ENCODE data around the gene EVC2. TPM values are rescaled to one million over a fixed set of nuclear protein-coding genes. Genes with fewer than 3 reads are reported as not detected.

EVC2 gene
- total RNA-seq, 1 donor from 2014 or later = 1.2 TPM

DNA sequence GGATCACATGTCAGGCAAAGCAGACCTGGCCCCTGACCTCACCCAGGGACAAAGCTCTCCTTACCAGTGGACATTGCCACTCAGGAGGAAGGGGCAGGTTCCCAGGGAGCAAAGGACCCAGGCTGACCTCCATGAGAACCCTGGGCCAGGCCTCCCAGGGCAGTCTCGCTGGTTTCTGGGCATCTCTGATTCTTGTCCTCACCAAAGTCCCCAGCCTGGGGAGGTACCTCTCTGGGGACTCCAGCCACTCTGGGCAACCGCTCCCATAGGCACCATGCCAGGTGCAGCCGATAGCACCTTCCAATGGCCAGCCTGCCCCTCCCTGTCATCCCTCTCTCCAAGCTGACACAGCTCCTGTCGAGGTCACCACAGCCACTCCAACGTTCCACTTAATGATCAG lies 7.9 kb downstream of the EVC2 start:
- ATAC-seq = peak; percentile 15
- DNase-seq (ENCODE audit: missing footprints) = no peak
- intact Hi-C loops (cut with DNase I) = no loop called here

DNA sequence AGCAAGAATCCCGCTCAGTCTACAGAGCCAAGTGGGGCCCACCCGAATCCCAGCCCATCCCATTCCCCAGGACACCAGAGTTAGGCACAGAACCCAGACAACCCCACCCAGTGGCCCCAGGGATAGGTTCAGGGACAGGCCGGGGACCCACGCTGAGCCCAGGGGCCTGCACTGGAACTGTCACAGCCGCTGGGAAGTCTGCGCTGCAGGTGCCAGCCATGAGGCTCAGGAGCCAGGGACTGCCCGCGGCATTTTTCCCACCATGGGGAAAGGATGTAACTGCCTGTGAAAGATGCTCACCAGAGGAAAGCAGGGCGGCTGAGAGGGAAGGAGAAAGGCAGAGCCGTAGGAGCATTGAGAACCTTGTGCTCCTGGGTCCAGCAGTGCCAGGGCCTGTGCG lies 12.0 kb downstream of the EVC2 start:
- intact Hi-C loops (cut with DNase I) = no loop called here
- ATAC-seq (no peak), DNase-seq (ENCODE audit: missing footprints) (no peak)

DNA sequence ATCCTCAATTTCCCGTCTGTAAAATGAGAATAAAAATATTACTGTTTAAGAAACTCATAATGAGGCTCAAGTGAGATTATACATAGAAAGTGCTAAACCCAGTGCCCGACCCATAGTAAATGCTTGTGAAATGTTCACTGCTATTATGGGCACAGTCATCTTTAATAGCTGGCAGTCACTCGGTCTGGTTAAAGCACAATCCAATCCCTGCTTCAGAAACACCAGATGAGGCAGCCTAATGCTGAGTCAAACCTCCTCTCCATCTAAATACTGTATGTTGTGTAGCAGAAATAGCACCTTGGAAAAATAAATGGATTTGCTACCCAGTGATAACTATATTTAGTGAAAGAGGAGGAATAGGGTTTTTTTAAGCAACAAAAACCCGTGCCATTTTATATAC lies 14.5 kb downstream of the EVC2 start:
- DNase-seq (ENCODE audit: missing footprints) = no peak
- intact Hi-C loops (cut with DNase I) = no loop called here
- ATAC-seq = no peak

DNA sequence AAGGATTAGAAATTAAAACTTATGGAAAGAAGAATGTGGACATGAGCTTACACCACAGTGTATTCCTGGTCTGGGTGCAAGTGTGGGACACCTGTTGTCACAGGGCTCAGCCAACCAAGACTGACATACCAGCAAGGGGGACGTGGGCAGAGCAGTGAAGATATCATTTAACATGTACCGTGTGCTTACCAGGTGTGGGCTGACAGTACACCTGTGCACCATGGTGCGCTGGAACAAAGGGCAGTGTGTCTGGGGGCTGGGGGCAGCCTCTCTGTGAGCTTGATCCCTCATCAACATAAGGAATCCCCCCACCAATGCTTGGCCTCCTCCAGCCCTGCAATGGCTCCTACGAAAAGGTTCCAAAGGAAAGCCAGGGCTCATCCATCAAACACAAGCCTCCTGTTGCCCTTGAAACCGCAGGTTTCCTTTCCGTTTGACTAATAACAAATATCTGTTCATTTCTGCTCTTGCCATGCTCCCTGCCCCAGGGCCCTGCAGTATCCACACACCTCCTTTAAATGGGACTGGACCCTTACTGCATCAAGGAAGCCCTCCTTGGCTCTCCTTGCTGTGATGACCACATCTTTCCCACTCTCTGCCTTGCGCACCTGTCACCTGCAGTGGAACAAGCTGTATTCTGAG lies 16.7 kb downstream of the EVC2 start:
- no peak for DNase-seq (ENCODE audit: missing footprints)
- ATAC-seq = no peak
- intact Hi-C loops (cut with DNase I) = no loop called here

DNA sequence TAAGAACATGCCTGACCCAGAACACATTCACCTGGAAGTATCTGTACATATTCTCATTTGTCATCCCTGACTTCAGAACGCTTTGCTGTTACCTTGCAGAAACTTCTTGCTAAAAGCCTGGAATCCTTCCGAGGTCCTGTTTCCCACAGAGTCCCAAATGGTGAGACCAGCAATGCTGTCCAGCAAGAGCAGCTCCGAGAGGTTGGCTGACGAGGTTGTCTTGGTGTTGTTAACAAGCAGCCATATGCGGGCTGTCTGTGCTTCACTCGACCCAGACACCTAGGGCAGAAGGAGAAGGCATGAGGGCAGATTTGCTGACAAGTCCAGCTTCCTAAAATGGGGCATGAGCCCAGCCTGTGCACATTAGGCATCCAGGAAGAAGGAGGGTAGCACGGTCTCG lies 19.3 kb downstream of the EVC2 start:
- intact Hi-C loops (cut with DNase I) = no loop called here
- no peak for ATAC-seq
- DNase-seq (ENCODE audit: missing footprints) = no peak

DNA sequence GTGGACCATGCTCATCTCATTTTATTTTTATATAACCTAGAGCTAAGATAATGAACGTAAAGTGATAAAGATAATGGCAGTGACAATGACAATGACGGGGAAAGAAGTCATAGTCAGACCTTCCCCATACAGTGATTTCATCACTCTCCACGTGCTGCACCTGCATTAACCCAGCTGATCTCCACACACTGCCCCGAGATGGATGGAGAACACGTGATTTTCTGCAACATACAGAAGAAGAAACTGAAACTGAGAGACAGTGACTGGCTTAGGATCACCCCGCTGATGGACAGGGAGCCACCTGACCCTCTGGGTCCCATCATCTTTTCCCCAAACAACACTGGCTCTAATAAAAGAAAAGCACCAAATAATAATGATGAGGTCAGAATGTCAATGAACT lies 22.0 kb downstream of the EVC2 start:
- ATAC-seq = no peak
- no peak for DNase-seq (ENCODE audit: missing footprints)
- intact Hi-C loops (cut with DNase I) = no loop called here

DNA sequence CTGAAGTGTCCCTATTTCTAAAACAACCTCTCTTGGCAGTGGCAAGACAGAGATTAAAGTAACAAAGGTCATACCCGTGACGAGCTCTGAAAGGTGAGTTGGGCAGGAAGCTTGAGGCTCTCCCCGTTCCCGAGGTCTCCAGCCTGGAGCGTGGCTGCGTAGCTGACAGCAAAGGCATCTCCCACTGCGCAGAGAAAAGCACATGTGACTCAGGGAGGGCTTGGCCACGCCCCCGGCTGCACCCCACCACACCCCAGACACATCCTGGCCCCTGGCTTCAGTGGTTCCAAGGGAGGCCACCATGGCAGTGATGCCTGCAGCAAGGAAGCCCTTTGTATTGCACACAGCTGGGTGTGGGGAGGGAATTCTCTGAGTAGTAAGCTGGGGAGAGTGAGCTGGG lies 23.1 kb downstream of the EVC2 start:
- intact Hi-C loops (cut with DNase I) = no loop called here
- no peak for DNase-seq (ENCODE audit: missing footprints)
- ATAC-seq = no peak

DNA sequence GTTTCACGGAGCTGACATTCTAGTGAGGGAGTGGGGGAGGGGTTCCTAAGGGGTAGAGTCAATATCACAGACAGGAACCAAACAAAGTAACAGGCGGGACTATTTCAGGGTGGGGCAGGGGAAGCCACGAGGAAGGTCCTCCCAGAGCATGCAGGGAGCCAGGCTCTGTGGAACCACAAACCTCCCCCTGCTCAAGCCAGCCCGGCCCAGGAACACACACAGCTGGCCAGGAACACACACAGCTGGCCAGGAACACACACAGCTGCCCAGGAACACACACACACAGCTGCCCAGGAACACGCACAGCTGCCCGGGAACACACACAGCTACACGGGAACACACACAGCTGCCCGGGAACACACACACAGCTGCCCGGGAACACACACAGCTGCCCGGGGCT lies 24.8 kb downstream of the EVC2 start:
- peak; percentile 67 for DNase-seq (ENCODE audit: missing footprints)
- peak; percentile 59 for ATAC-seq
- intact Hi-C loops (cut with DNase I) = no loop called here

DNA sequence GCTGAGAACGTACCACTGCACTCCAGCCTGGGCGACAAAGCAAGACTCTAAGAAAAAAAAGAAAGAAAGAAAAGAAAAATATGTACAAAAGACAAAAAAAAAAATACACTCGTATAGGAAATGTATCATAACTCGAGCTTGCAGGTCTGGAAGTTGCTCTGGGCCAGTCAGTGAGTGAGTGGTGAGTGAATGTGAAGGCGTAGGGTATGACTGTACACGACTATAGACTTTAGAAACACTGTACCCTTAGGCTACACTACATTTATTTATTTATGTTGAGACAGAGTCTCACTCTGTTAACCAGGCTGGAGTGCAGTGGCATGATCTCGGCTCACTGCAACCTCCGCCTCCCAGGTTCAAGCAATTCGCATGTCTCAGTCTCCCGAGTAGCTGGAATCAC lies 29.4 kb downstream of the EVC2 start:
- ATAC-seq = no peak
- no peak for DNase-seq (ENCODE audit: missing footprints)
- intact Hi-C loops (cut with DNase I) = no loop called here

DNA sequence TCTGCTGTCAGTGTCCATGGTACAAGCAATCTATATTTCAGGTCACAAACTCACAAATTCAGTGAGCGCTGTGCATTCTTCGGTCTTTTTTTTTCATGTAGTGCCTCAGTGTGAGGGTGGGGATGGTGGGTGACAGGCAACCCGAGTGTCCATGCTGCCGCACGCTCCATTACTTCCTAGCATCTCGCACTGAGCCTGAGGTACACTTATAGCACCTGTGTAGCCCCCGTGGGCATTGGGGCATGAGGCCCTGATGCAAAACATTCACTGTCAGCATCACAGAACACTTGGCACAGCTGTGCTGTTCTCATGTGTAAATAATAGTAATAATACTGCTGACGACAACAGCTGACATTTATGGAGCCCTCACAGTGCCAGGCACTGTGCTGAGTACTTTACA lies 31.6 kb downstream of the EVC2 start:
- intact Hi-C loops (cut with DNase I) = no loop called here
- ATAC-seq = no peak
- DNase-seq (ENCODE audit: missing footprints) = no peak

DNA sequence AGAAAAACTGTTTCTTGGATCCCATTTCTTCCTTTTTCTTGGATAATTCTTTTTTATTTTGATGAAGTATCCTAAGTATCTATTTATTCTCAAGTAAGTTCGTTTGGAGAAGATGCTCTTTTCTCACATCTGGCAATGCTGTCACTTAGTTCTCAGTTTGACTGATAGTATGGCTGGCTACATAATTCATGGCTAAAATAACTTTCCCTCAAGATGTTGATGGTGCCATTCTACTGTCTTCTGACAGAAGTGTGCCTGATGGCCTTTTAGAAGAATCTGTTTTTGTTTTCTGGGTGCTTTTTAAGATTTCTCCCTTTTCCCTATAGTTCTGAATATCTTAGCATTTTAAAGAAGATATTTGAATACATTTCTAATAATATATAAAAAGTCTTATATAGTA lies 41.6 kb downstream of the EVC2 start:
- DNase-seq (ENCODE audit: missing footprints) = no peak
- intact Hi-C loops (cut with DNase I) = no loop called here
- no peak for ATAC-seq

DNA sequence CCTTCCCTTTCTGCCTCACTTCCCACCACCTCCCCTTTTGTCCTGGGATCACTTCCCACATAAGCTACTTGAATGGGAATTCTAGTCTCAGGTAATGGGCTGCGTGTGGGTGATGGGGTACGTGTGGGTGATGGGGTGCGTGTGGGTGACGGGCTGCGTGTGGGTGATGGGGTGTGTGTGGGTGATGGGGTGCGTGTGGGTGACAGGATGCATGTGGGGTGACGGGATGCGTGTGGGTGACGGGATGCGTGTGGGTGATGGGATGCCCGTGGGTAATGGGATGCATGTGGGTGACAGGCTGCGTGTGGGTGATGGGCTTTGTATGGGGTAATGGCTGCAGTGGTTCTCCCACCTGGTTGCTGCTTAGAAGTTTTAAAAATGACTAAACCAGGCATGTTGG lies 43.6 kb downstream of the EVC2 start:
- ATAC-seq (no peak), DNase-seq (ENCODE audit: missing footprints) (no peak)
- intact Hi-C loops (cut with DNase I) = no loop called here

DNA sequence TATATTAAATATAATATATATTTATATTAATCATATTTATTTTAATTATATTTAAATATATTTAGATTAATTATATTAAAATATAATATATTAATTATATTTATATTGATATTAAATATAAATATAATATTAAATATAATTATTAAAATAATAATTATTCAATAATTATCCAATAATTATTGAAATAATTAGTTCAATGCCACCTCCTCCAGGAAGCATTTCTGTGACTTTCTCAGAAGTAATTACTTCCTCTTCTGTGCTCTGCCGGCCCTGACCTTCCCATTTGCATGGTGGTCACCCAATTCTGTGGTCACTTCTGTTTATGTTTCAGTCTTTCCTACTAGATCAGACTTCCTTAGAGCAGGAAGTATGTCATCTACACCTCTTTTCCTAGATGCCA lies 45.8 kb downstream of the EVC2 start:
- intact Hi-C loops (cut with DNase I) = no loop called here
- no peak for DNase-seq (ENCODE audit: missing footprints)
- ATAC-seq = no peak

DNA sequence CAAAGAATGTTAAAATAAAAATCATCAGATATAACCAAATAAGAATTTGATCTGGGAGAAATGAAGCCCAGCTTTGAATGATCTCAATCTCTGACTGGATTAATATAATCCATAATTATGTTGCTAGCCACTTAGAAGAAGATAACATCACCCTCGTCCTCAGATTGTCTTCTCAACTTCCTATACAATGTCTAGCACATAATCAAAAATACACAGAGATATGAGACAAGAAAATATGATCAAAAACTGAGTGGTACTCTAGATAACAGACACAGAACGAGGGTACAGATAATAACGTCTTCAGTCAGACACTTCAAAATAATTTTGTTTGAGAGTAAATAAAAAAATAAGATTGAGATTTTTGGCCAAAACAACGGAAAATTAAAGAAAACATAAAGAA lies 47.1 kb downstream of the EVC2 start:
- intact Hi-C loops (cut with DNase I) = no loop called here
- DNase-seq (ENCODE audit: missing footprints) = no peak
- no peak for ATAC-seq

DNA sequence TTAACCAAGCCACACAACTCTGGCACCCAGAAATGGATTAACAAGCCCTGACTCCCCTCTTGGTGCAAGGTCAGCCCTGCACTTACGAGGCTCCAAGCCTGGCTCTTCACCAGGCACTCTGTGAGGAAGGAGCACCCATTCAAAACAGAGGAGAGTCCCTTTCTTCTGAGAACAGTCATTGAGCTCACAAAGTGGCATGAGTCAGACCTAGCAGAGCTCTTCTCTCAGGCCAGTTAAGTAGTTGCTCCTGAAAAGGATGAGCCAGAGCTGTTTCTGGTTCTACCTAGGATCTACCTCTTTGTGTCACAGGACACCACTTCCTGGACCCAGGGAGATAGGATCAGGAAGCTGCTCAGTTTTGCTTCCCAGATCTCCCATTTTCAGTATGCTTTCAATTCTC lies 48.2 kb downstream of the EVC2 start:
- intact Hi-C loops (cut with DNase I) = no loop called here
- DNase-seq (ENCODE audit: missing footprints) = no peak
- ATAC-seq = no peak

DNA sequence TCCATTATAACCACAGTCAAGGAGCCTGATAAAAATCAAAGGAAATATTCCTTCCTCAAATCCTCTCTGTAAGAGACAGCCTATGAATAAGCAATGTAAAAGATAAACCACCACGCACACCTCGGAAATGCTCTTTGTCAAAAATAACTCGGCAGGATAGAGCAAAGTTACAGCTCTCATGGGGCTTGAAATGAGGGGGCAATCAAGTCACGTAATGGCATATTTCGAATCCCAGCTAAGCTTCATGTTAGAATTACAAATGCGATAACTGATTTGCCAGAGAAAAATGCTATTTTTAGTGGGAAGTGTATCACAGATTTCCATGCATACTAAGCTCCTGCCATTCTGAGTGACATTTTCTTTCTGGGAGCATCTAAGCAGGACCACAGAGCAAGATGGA lies 49.4 kb downstream of the EVC2 start:
- no peak for ATAC-seq
- DNase-seq (ENCODE audit: missing footprints) = no peak
- intact Hi-C loops (cut with DNase I) = no loop called here

DNA sequence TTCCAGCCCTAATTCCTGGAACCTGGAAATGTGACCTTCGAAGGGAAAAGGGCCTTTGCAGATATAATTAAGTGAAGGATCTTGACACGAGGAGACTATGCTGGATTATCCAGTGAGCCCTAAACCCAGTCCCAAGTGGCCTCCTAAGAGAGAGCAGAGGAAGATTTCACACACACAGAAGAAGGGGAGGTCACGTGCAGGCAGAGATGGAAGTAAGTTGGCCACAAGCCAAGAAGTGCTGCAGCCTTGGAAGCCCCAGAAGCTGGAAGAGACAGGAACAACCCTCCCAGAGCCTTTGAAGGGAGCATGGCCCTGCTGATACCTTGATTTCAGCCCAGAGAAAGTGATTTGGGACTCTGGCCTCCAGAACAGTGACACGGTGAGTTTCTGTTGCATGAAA lies 51.9 kb downstream of the EVC2 start:
- intact Hi-C loops (cut with DNase I) = no loop called here
- DNase-seq (ENCODE audit: missing footprints) = no peak
- ATAC-seq = no peak

DNA sequence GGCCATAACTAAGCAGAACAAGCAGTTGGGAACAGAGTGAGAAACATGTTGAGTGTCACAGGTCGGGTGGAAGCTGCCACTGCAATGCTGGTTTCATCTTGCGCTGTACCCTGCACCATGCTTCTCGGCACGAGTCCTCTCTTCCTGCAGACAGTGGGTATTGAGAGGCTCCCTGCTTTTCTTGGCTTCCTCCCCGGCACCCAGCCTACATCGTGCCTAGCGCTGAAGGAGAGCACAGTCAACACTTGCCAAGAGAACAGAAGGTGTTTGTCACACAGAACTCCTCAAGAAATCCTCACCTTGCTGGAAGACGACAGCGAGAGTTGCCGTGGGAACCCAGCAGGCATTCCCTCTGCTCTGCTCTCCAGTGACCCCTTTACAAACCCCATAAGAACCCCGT lies 53.6 kb downstream of the EVC2 start:
- no peak for DNase-seq (ENCODE audit: missing footprints)
- no peak for ATAC-seq
- intact Hi-C loops (cut with DNase I) = no loop called here

DNA sequence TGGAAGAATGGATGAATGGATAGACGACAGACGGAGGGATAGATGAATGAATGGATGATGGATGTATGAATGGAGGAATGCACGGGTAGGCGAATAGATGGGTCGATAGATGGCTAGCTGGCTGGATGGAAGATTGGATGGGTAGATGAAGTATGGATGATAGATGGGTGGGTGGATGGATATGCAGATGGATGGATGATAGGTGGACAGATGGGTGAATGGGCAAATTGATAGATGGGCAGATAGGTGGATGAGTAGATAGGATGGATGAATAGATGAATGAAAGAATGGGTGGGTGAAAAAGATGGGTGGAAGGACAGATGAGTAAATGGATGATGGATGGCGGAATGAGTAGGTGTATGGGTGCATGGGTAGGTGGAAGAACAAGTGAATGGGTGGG lies 57.3 kb downstream of the EVC2 start:
- intact Hi-C loops (cut with DNase I) = no loop called here
- DNase-seq (ENCODE audit: missing footprints) (no peak), ATAC-seq (no peak)

DNA sequence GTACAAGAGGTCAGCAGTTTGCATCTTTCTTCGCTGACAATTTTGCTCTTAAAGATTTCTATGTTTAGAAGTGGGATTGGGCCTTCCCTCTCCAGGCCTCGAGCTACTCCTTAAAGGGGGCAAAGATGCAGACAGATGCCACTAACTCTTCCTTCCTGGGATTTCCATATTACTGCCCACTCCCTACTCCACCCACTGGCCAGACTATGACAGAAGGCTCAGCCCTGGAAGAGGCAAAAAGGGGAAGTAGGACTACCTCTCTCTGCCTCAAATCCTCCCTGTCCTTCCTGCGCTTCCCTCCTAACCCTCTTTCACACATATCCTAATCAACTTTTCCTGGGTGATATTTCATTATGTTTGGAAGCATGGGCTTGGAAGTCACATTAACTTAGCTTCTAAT lies 58.3 kb downstream of the EVC2 start:
- no peak for ATAC-seq

DNA sequence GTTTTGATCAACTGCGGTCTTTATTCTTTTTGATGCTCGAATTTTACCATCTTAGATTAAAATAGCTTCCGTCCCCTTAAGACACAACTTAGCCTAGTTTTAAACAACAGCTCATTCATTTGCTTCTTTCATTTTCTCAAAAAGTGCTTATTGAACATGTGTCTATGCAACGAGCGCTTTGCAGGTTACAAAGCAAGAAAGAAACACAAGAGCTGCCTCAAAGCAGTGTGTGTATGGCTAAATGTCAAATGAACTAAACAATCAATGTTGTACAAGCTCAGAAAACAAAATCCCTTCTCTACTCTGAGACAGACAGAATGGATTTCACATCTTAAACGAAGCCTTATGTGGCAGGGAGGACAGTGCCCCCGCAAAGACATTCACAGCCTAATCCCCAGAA lies 61.0 kb downstream of the EVC2 start:
- DNase-seq (ENCODE audit: missing footprints) (no peak), ATAC-seq (no peak)
- intact Hi-C loops (cut with DNase I) = no loop called here

More for the DNA sequence above, 58.3 kb downstream of the EVC2 start:
- DNase-seq (ENCODE audit: missing footprints) = no peak
- intact Hi-C loops (cut with DNase I) = no loop called here

DNA sequence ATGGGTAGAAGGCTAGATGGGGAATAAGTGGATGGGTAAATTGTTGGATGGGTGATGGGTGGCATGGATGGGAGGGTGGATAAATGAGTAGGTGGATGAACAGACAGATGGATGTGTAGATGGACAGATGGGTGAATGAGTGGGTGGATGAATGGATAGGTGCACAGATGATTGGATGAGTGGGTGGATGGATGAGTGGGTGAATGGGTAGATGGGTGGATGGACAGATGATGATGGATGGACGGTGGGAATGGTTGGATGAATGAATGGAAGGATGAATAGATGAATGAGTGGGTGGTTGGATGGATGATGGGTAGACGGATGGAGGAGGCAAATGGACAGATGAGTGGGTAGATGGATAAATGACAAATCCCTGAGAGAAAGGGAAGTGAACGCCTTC lies 68.3 kb downstream of the EVC2 start:
- DNase-seq (ENCODE audit: missing footprints) (no peak), ATAC-seq (no peak)

More for the DNA sequence above, 68.3 kb downstream of the EVC2 start:
- intact Hi-C loops (cut with DNase I) = no loop called here

All from Right ventricle myocardium inferior (tissue), 1 donor.